H1 (cell line): ENCODE results near the gene MAPRE2. TPM values are rescaled to one million over a fixed set of nuclear protein-coding genes. Genes with fewer than 3 reads are reported as not detected.

Source experiments
- CTCF ChIA-PET: fragments of 300-600 bp; sonication (Branson Sonifier 250); formaldehyde crosslinking; loops from one replicate; lab custom pipeline; 2021; ENCODE audit not compliant: partially characterized antibody; lab: Charles Lee
- POLR2A ChIA-PET: fragments of 300-600 bp; sonication (Branson Sonifier 250); formaldehyde crosslinking; loops from one replicate; lab custom pipeline; 2021; ENCODE audit warnings: inconsistent platforms; ENCODE audit not compliant: partially characterized antibody; lab: Charles Lee
- DNase-seq, 2 experiments: peaks; one replicate each; pipeline versions ENCODE4 v3.0.0 to v3.0.0-alpha.2; 2010 to 2022; ENCODE audit warnings: low spot score in 2 of 2, low read depth in 1 of 2, mixed read lengths in 1 of 2
- FAIRE-seq: peaks from 2 replicates; lab custom pipeline; 2011; peaks lifted over from hg19 to GRCh38; lab: Jason Lieb, UNC
- H2AFZ ChIP-seq: 2 replicates; pipeline ENCODE4 v1.8.1; 2012; ENCODE audit warnings: low read length, inconsistent platforms
- H2AK5ac ChIP-seq: 2 replicates; pipeline ENCODE4 v1.6.1; 2013; ENCODE audit warnings: low read depth, low read length
- H2BK120ac ChIP-seq: replicated peaks from 2 replicates; pipeline ENCODE3; 2013; ENCODE audit warnings: low read depth, low read length, inconsistent platforms
- H2BK12ac ChIP-seq: 2 replicates; pipeline ENCODE4 v1.6.1; 2013; ENCODE audit warnings: low read depth, low read length
- H2BK15ac ChIP-seq: 2 replicates; pipeline ENCODE4 v1.6.1; 2013; ENCODE audit warnings: low read length
- H2BK20ac ChIP-seq: 2 replicates; pipeline ENCODE4 v1.6.1; 2013; ENCODE audit warnings: low read length
- H2BK5ac ChIP-seq: 2 replicates; pipeline ENCODE4 v1.6.1; 2013; ENCODE audit warnings: low read depth, low read length
- H3K14ac ChIP-seq: 2 replicates; pipeline ENCODE4 v1.6.1; 2013; ENCODE audit warnings: inconsistent platforms; ENCODE audit not compliant: insufficient read length
- H3K18ac ChIP-seq: 2 replicates; pipeline ENCODE4 v1.6.1; 2013; ENCODE audit warnings: low read length; ENCODE audit errors: extremely low read depth
- H3K23ac ChIP-seq: 2 replicates; pipeline ENCODE4 v1.6.1; 2013; ENCODE audit warnings: inconsistent platforms; ENCODE audit not compliant: insufficient read length
- H3K23me2 ChIP-seq: 2 replicates; pipeline ENCODE4 v1.6.1; 2013; ENCODE audit warnings: low read depth, low read length
- H3K27ac ChIP-seq: 2 replicates; pipeline ENCODE4 v1.6.1; 2011; ENCODE audit warnings: low read depth, low read length, inconsistent platforms
- H3K27me3 ChIP-seq, 4 experiments: replicated peaks in 1 of 4; 1 replicate in 1 of 4; 2 replicates in 3 of 4; pipeline versions ENCODE4 v1.6.1 to v1.8.1; 2011 to 2013; ENCODE audit warnings: low read length in 3 of 4, mild to moderate bottlenecking in 3 of 4, inconsistent platforms in 2 of 4, mixed read lengths in 2 of 4, moderate library complexity in 1 of 4; ENCODE audit not compliant: control insufficient read depth in 3 of 4, insufficient read depth in 3 of 4; ENCODE audit errors: extremely low read depth in 1 of 4
- H3K36me3 ChIP-seq, 4 experiments: 2 replicates each; pipeline versions ENCODE4 v1.6.1 to v1.8.1; 2011 to 2013; ENCODE audit warnings: mild to moderate bottlenecking in 4 of 4, low read length in 3 of 4, moderate library complexity in 2 of 4, control low read depth in 1 of 4, inconsistent platforms in 1 of 4; ENCODE audit not compliant: insufficient read depth in 4 of 4, control insufficient read depth in 2 of 4
- H3K4ac ChIP-seq: replicated peaks from 2 replicates; pipeline ENCODE3; 2013; ENCODE audit warnings: low read length, low read depth, mixed read lengths, inconsistent platforms; ENCODE audit not compliant: insufficient read length
- H3K4me1 ChIP-seq, 4 experiments: replicated peaks in 1 of 4; 1 replicate in 1 of 4; 2 replicates in 3 of 4; pipeline versions ENCODE4 v1.6.1 to v1.8.1; 2011 to 2013; ENCODE audit warnings: low read length in 3 of 4, inconsistent platforms in 2 of 4, mixed read lengths in 1 of 4; ENCODE audit not compliant: insufficient read depth in 4 of 4, control insufficient read depth in 3 of 4
- H3K4me2 ChIP-seq, 2 experiments: 2 replicates each; pipeline versions ENCODE4 v1.6.1 to v1.8.1; 2011 to 2013; ENCODE audit warnings: low read depth in 2 of 2, low read length in 2 of 2, control low read depth in 1 of 2, inconsistent platforms in 1 of 2, mild to moderate bottlenecking in 1 of 2; ENCODE audit not compliant: insufficient read depth in 1 of 2
- H3K4me3 ChIP-seq, 4 experiments: fragments of 200-600, 300-600 bp in 1 of 4; sonication (generic), shearing (Covaris generic), sonication (Bioruptor Twin) in 1 of 4; 2 replicates each; pipeline versions ENCODE4 v1.5.1 to v1.8.1; 2011 to 2016; ENCODE audit warnings: low read length in 4 of 4, low read depth in 3 of 4, control low read depth in 2 of 4, inconsistent platforms in 2 of 4, mild to moderate bottlenecking in 2 of 4, mixed read lengths in 1 of 4, moderate library complexity in 1 of 4; ENCODE audit not compliant: insufficient read depth in 2 of 4; ENCODE audit errors: extremely low read depth in 1 of 4
- H3K56ac ChIP-seq: replicated peaks from 2 replicates; pipeline ENCODE3; 2013; ENCODE audit warnings: low read depth, mild to moderate bottlenecking, mixed read lengths, low read length, inconsistent platforms; ENCODE audit not compliant: insufficient read length
- H3K79me1 ChIP-seq: 2 replicates; pipeline ENCODE4 v1.6.1; 2013; ENCODE audit warnings: low read depth, low read length, control low read depth
- H3K79me2 ChIP-seq, 2 experiments: 2 replicates each; pipeline versions ENCODE4 v1.6.1 to v1.8.1; 2012 to 2013; ENCODE audit warnings: low read length in 2 of 2, mild to moderate bottlenecking in 2 of 2, inconsistent platforms in 1 of 2; ENCODE audit not compliant: insufficient read depth in 2 of 2, control insufficient read depth in 1 of 2
- H3K9ac ChIP-seq, 4 experiments: replicated peaks in 1 of 4; 1 replicate in 1 of 4; 2 replicates in 3 of 4; pipeline versions ENCODE4 v1.6.1 to v1.8.1; 2011 to 2013; ENCODE audit warnings: low read depth in 3 of 4, low read length in 3 of 4, control low read depth in 2 of 4, mild to moderate bottlenecking in 2 of 4, moderate library complexity in 2 of 4, inconsistent platforms in 1 of 4; ENCODE audit errors: extremely low read depth in 1 of 4
- H3K9me3 ChIP-seq, 2 experiments: 2 replicates each; pipeline versions ENCODE4 v1.6.1 to v1.8.1; 2012 to 2013; ENCODE audit warnings: mild to moderate bottlenecking in 2 of 2, moderate library complexity in 2 of 2, control low read depth in 1 of 2, inconsistent platforms in 1 of 2, low read depth in 1 of 2, low read length in 1 of 2, mixed read lengths in 1 of 2; ENCODE audit not compliant: insufficient read depth in 2 of 2
- H4K20me1 ChIP-seq, 2 experiments: replicated peaks in 1 of 2; 2 replicates each; pipeline versions ENCODE3 to v1.8.1; 2011 to 2013; ENCODE audit warnings: inconsistent platforms in 2 of 2, low read length in 2 of 2, mild to moderate bottlenecking in 1 of 2; ENCODE audit not compliant: insufficient read depth in 2 of 2, control insufficient read depth in 1 of 2
- H4K5ac ChIP-seq: 2 replicates; pipeline ENCODE4 v1.6.1; 2013; ENCODE audit warnings: low read length, low read depth, mixed read lengths, inconsistent platforms; ENCODE audit not compliant: insufficient read length
- H4K8ac ChIP-seq: 2 replicates; pipeline ENCODE4 v1.8.0; 2013; ENCODE audit warnings: mild to moderate bottlenecking, moderate library complexity, low read length, inconsistent platforms; ENCODE audit not compliant: insufficient read depth; ENCODE audit errors: extremely low read depth
- H4K91ac ChIP-seq: replicated peaks from 2 replicates; pipeline ENCODE3; 2013; ENCODE audit warnings: low read length, mixed read lengths, inconsistent platforms; ENCODE audit not compliant: insufficient read length
- BCL11A ChIP-seq, 2 experiments: IDR thresholded peaks; one replicate each; pipeline ENCODE4 v1.6.1; 2011; ENCODE audit warnings: low read depth in 2 of 2, low read length in 2 of 2, mild to moderate bottlenecking in 2 of 2
- BRCA1 ChIP-seq: IDR thresholded peaks from 2 replicates; pipeline ENCODE4 v1.6.1; 2012; ENCODE audit warnings: low read depth, low read length, improper control_type of control experiment
- CEBPB ChIP-seq: IDR thresholded peaks from 2 replicates; pipeline ENCODE4 v1.6.1; 2012; ENCODE audit warnings: low read depth, low read length
- CHD2 ChIP-seq: IDR thresholded peaks from 2 replicates; pipeline ENCODE4 v1.6.1; 2012; ENCODE audit warnings: low read length, improper control_type of control experiment
- CREB1 ChIP-seq: IDR thresholded peaks from 2 replicates; pipeline ENCODE4 v1.6.1; 2012; ENCODE audit warnings: inconsistent platforms
- CTBP2 ChIP-seq: IDR thresholded peaks from 2 replicates; pipeline ENCODE4 v1.7.0; 2011; ENCODE audit warnings: borderline replicate concordance, mild to moderate bottlenecking, moderate library complexity, mixed read lengths, low read length; ENCODE audit not compliant: insufficient read depth, insufficient read length
- EP300 ChIP-seq, 2 experiments: IDR thresholded peaks; 1 replicate in 1 of 2; 2 replicates in 1 of 2; pipeline ENCODE4 v1.6.1; 2011 to 2012; ENCODE audit warnings: low read depth in 2 of 2, low read length in 2 of 2, mild to moderate bottlenecking in 2 of 2, borderline replicate concordance in 1 of 2, inconsistent platforms in 1 of 2, moderate library complexity in 1 of 2
- KDM5A ChIP-seq: fragments of 200-600 bp; IDR thresholded peaks from 2 replicates; pipeline ENCODE4 v1.7.1; 2012; ENCODE audit warnings: mild to moderate bottlenecking, low read length, inconsistent platforms, mixed read lengths
- PHF8 ChIP-seq: fragments of 200-600 bp; sonication (generic); conservative IDR thresholded peaks from 2 replicates; pipeline ENCODE4 v1.7.1; 2012; ENCODE audit warnings: low read depth, mild to moderate bottlenecking, inconsistent platforms, low read length, moderate library complexity
- POLR2A ChIP-seq, 2 experiments: IDR thresholded peaks; 1 replicate in 1 of 2; 2 replicates in 1 of 2; pipeline ENCODE4 v1.6.1; 2011; ENCODE audit warnings: low read depth in 2 of 2, low read length in 2 of 2, mild to moderate bottlenecking in 2 of 2; ENCODE audit errors: control extremely low read depth in 1 of 2
- POLR2AphosphoS5 ChIP-seq: IDR thresholded peaks from 2 replicates; pipeline ENCODE4 v1.6.1; 2011; ENCODE audit warnings: low read depth, low read length
- RFX5 ChIP-seq: IDR thresholded peaks from 2 replicates; pipeline ENCODE4 v1.6.1; 2011; ENCODE audit warnings: low read depth, low read length, improper control_type of control experiment, borderline replicate concordance
- SIN3A ChIP-seq, 2 experiments: IDR thresholded peaks in 1 of 2; conservative IDR thresholded peaks in 1 of 2; 2 replicates each; pipeline ENCODE4 v1.6.1; 2011 to 2012; ENCODE audit warnings: low read length in 2 of 2, improper control_type of control experiment in 1 of 2, low read depth in 1 of 2, mild to moderate bottlenecking in 1 of 2
- SP4 ChIP-seq: IDR thresholded peaks from 2 replicates; pipeline ENCODE4 v1.6.1; 2012; ENCODE audit warnings: low read length, inconsistent platforms
- SRF ChIP-seq: IDR thresholded peaks from 2 replicates; pipeline ENCODE4 v1.6.1; 2011; ENCODE audit warnings: mild to moderate bottlenecking, low read depth, low read length, moderate library complexity
- WGBS, 2 experiments: shearing (Covaris generic) in 1 of 2; methylation state at CpG; one replicate each; pipeline versions ENCODE4 v1.1.6 to v1.1.7; 2013 to 2015; ENCODE audit warnings: low lambda C conversion rate in 2 of 2, mixed read lengths in 2 of 2, inconsistent platforms in 1 of 2, low coverage in 1 of 2, missing lambda C conversion rate in 1 of 2; ENCODE audit not compliant: insufficient replicate concordance in 2 of 2, insufficient coverage in 1 of 2, insufficient read length in 1 of 2; ENCODE audit errors: extremely low coverage in 1 of 2, missing lambda C conversion rate in 1 of 2; 5-methylcytosine and 5-hydroxymethylcytosine counted together
- polyA plus RNA-seq, 7 experiments: library from polyadenylated mRNA; depleted of rRNA in 3 of 7; stranded (reverse) in 5 of 7; unstranded in 2 of 7; fragments of >200 nt in 5 of 7; fragments of 200-250 nt in 2 of 7; gene quantifications; 1 replicate in 5 of 7; 2 replicates in 1 of 7; 4 replicates in 1 of 7; pipeline versions ENCODE4 v1.2.1 to v1.2.3, GENCODE V29; 2011 to 2013; ENCODE audit warnings: missing spikeins in 2 of 7, mixed read lengths in 2 of 7
- total RNA-seq: library from RNA; stranded (reverse); fragmentation: NEBNext Ultra II Directional; extraction: Animal tissue kit (Norgen Biotek cat#: 25700); gene quantifications from 2 replicates; pipeline ENCODE4 v1.2.1, GENCODE V29; 2021

Gene MAPRE2
- total and polyA plus RNA-seq, 2 of the 8 experiments (the other 6 are each of a cell fraction or from before 2014, with no cell fraction given), result 32.6 to 33.1 TPM

- no peak overlapping the region for H2AFZ ChIP-seq
- no peak overlapping the region for H4K8ac ChIP-seq
- no peak overlapping the region for H3K14ac ChIP-seq
- no peak overlapping the region for H2AK5ac ChIP-seq
- H3K27me3 ChIP-seq, result no peaks in the 10 kb centered on the region
- FAIRE-seq (no peak), DNase-seq (no peak)
- no peak overlapping the region for H2BK12ac ChIP-seq
- H2BK20ac ChIP-seq, result no peak overlapping the region
- no peak overlapping the region for H3K9ac ChIP-seq
- H3K36me3 ChIP-seq, result no peaks in the 10 kb centered on the region; a peak in 1 of 8 replicates
- ChIA-PET POLR2A (interaction anchor here (1.1 kb wide), 1 partner anchor 119 kb away, joined by 3 read pairs; no protein-coding TSS in a partner anchor), CTCF (interaction anchor here (0.7 to 6.8 kb wide), 15 partner anchors 8 to 138 kb away, joined by 3 to 71 read pairs (median 11); no protein-coding TSS in a partner anchor)
- no peak overlapping the region for H3K4me3 ChIP-seq
- no peak overlapping the region for H4K91ac ChIP-seq
- no peaks in the 10 kb centered on the region for H3K79me2 ChIP-seq
- TF ChIP-seq CREB1, result no peak
- TF ChIP-seq CEBPB, result no peak
- no peak for TF ChIP-seq RFX5
- TF ChIP-seq BRCA1, result no peak
- no peak for TF ChIP-seq SIN3A (conservative IDR thresholded peaks at IDR 0.05 in 1 of 2, IDR thresholded peaks at IDR 0.05 in 1 of 2; ENCODE audit: low read depth in 1 of 2, low read length in 2 of 2)
- no peak for TF ChIP-seq POLR2AphosphoS5
- no peak for TF ChIP-seq POLR2A (IDR thresholded peaks at IDR 0.05; ENCODE audit: control extremely low read depth in 1 of 2, low read depth in 2 of 2, low read length in 2 of 2)
- no peak for TF ChIP-seq BCL11A (IDR thresholded peaks at IDR 0.05; ENCODE audit: low read depth in 2 of 2, low read length in 2 of 2)
- no peak for TF ChIP-seq EP300 (IDR thresholded peaks at IDR 0.05; ENCODE audit: borderline replicate concordance in 1 of 2, low read depth in 2 of 2, low read length in 2 of 2)
- no peak for TF ChIP-seq CHD2
- TF ChIP-seq PHF8, result no peak
- no peak for TF ChIP-seq SP4
- no peak for TF ChIP-seq SRF
- no peak for TF ChIP-seq CTBP2
- TF ChIP-seq KDM5A, result no peak
- peaks cover 0 to 5% (median 1%) of the 10 kb centered on the region in 4 experiments; a peak in 4 of 7 replicates for H3K4me1 ChIP-seq
- H2BK15ac ChIP-seq, result no peak overlapping the region
- no peaks in the 10 kb centered on the region for H4K20me1 ChIP-seq
- H3K23ac ChIP-seq, result no peak overlapping the region
- no peak overlapping the region for H4K5ac ChIP-seq
- WGBS, 2 experiments, result 82% methylated on average over 4 of the region's 4 CpGs; no CpG with 5 or more reads in 1 of the 2 experiments
- H3K23me2 ChIP-seq, result no peaks in the 10 kb centered on the region
- no peak overlapping the region for H3K4me2 ChIP-seq
- H3K4ac ChIP-seq, result no peak overlapping the region
- no peak overlapping the region for H2BK120ac ChIP-seq
- no peak overlapping the region for H3K18ac ChIP-seq
- no peak overlapping the region for H3K27ac ChIP-seq
- no peaks in the 10 kb centered on the region for H3K79me1 ChIP-seq
- H3K56ac ChIP-seq, result no peak overlapping the region
- no peak overlapping the region for H2BK5ac ChIP-seq
- H3K9me3 ChIP-seq, result no peaks in the 10 kb centered on the region
These were observed 103.5 kb downstream of the MAPRE2 start for GRCh38 chr18:35144698-35145097.
